NCI-H69 (cell line): ENCODE data around the gene HS6ST2.

Experiments
- DNase-seq: peaks from one replicate; lab custom pipeline; 2025; lab: John Stamatoyannopoulos, UW

Gene HS6ST2

GRCh38 chrX:132613801-132614200, 344.6 kb downstream of the HS6ST2 start:
- DNase-seq: no peak

- DNase-seq: peak; percentile 6
Measured at GRCh38 chrX:132612821-132613564, 345.4 kb downstream of the HS6ST2 start.

- DNase-seq: no peak
Measured at GRCh38 chrX:132610536-132610935, 347.9 kb downstream of the HS6ST2 start.

GRCh38 chrX:132609362-132609848, 349.0 kb downstream of the HS6ST2 start:
- DNase-seq: no peak

- no peak for DNase-seq
Measured at GRCh38 chrX:132603700-132604286, 354.6 kb downstream of the HS6ST2 start.

GRCh38 chrX:132602701-132603100, 355.7 kb downstream of the HS6ST2 start:
- no peak for DNase-seq

GRCh38 chrX:132594999-132595398, 363.4 kb downstream of the HS6ST2 start:
- no peak for DNase-seq

- DNase-seq: no peak
Measured at GRCh38 chrX:132594129-132594528, 364.3 kb downstream of the HS6ST2 start.

GRCh38 chrX:132592880-132593279, 365.5 kb downstream of the HS6ST2 start:
- DNase-seq: no peak

- DNase-seq: no peak
Measured at GRCh38 chrX:132591719-132592275, 366.6 kb downstream of the HS6ST2 start.

- no peak for DNase-seq
Measured at GRCh38 chrX:132590350-132591026, 367.9 kb downstream of the HS6ST2 start.

- no peak for DNase-seq
Measured at GRCh38 chrX:132584936-132585335, 373.5 kb downstream of the HS6ST2 start.

GRCh38 chrX:132576939-132577338, 381.5 kb downstream of the HS6ST2 start:
- DNase-seq: peak; percentile 33
